ENCODE data around the gene HRG.

The HRG gene

GRCh38 chr3:186644683-186645082 is 21.1 kb upstream of the HRG start:
- Histone ChIP-seq H3K36me3 (ENCODE audit: control insufficient read depth, low read length) (no peaks in the 10 kb centered on the region), H3K27me3 (ENCODE audit: control insufficient read depth, low read length) (no peaks in the 10 kb centered on the region), H3K4me1 (ENCODE audit: control insufficient read depth, low read length) (peaks cover 25% of the 10 kb centered on the region), H3F3A (ENCODE audit: control insufficient read depth, insufficient read depth) (no peaks in the 10 kb centered on the region), H3K79me2 (ENCODE audit: control insufficient read depth, low read length) (no peaks in the 10 kb centered on the region), H4K20me1 (ENCODE audit: control insufficient read depth, insufficient read depth, low read depth, low read length) (no peaks in the 10 kb centered on the region), H3K4me2 (ENCODE audit: low read length) (no peak overlapping the region), H3K4me3 (ENCODE audit: low read length) (no peak overlapping the region), H3K9me2 (replicated peaks; ENCODE audit: control insufficient read depth, low read length) (no peaks in the 10 kb centered on the region), H3K27ac (ENCODE audit: low read depth, low read length) (no peak overlapping the region), H3K9me3 (ENCODE audit: control insufficient read depth, insufficient read depth, low read length) (no peaks in the 10 kb centered on the region)
- TF ChIP-seq CTCF (IDR thresholded peaks at IDR 0.05; ENCODE audit: low read depth, low read length, poor library complexity, severe bottlenecking) (no peak), EZH2phosphoT487 (IDR thresholded peaks at IDR 0.05; ENCODE audit: borderline replicate concordance, low read length) (no peak)

- H3K9me3 ChIP-seq (ENCODE audit: control insufficient read depth, insufficient read depth, low read length): no peaks in the 10 kb centered on the region
- H3K4me1 ChIP-seq (ENCODE audit: control insufficient read depth, low read length): peaks cover 25% of the 10 kb centered on the region
- no peaks in the 10 kb centered on the region for H3K79me2 ChIP-seq (ENCODE audit: control insufficient read depth, low read length)
- no peak overlapping the region for H3K27ac ChIP-seq (ENCODE audit: low read depth, low read length)
- no peak for TF ChIP-seq CTCF (IDR thresholded peaks at IDR 0.05; ENCODE audit: low read depth, low read length, poor library complexity, severe bottlenecking)
- no peak for TF ChIP-seq EZH2phosphoT487 (IDR thresholded peaks at IDR 0.05; ENCODE audit: borderline replicate concordance, low read length)
- H3K36me3 ChIP-seq (ENCODE audit: control insufficient read depth, low read length): no peaks in the 10 kb centered on the region
- no peaks in the 10 kb centered on the region for H3K27me3 ChIP-seq (ENCODE audit: control insufficient read depth, low read length)
- H3K9me2 ChIP-seq (replicated peaks; ENCODE audit: control insufficient read depth, low read length): no peaks in the 10 kb centered on the region
- no peaks in the 10 kb centered on the region for H3F3A ChIP-seq (ENCODE audit: control insufficient read depth, insufficient read depth)
- no peak overlapping the region for H3K4me3 ChIP-seq (ENCODE audit: low read length)
- H3K4me2 ChIP-seq (ENCODE audit: low read length): no peak overlapping the region
- no peaks in the 10 kb centered on the region for H4K20me1 ChIP-seq (ENCODE audit: control insufficient read depth, insufficient read depth, low read depth, low read length)
These were observed 19.7 kb upstream of the HRG start for GRCh38 chr3:186646106-186646505.

- H3K9me3 ChIP-seq (ENCODE audit: control insufficient read depth, insufficient read depth, low read length): no peaks in the 10 kb centered on the region
- H3K27ac ChIP-seq (ENCODE audit: low read depth, low read length): no peak overlapping the region
- H3K4me1 ChIP-seq (ENCODE audit: control insufficient read depth, low read length): peaks cover 23% of the 10 kb centered on the region
- no peaks in the 10 kb centered on the region for H3K79me2 ChIP-seq (ENCODE audit: control insufficient read depth, low read length)
- TF ChIP-seq EZH2phosphoT487 (IDR thresholded peaks at IDR 0.05; ENCODE audit: borderline replicate concordance, low read length) (no peak), CTCF (IDR thresholded peaks at IDR 0.05; ENCODE audit: low read depth, low read length, poor library complexity, severe bottlenecking) (no peak)
- H3K4me3 ChIP-seq (ENCODE audit: low read length): no peak overlapping the region
- no peaks in the 10 kb centered on the region for H3K9me2 ChIP-seq (replicated peaks; ENCODE audit: control insufficient read depth, low read length)
- no peaks in the 10 kb centered on the region for H3F3A ChIP-seq (ENCODE audit: control insufficient read depth, insufficient read depth)
- no peaks in the 10 kb centered on the region for H3K27me3 ChIP-seq (ENCODE audit: control insufficient read depth, low read length)
- H4K20me1 ChIP-seq (ENCODE audit: control insufficient read depth, insufficient read depth, low read depth, low read length): no peaks in the 10 kb centered on the region
- no peak overlapping the region for H3K4me2 ChIP-seq (ENCODE audit: low read length)
- H3K36me3 ChIP-seq (ENCODE audit: control insufficient read depth, low read length): no peaks in the 10 kb centered on the region
These were observed 19.0 kb upstream of the HRG start for GRCh38 chr3:186646841-186647240.

- TF ChIP-seq EZH2phosphoT487 (IDR thresholded peaks at IDR 0.05; ENCODE audit: borderline replicate concordance, low read length): no peak
- TF ChIP-seq CTCF (IDR thresholded peaks at IDR 0.05; ENCODE audit: low read depth, low read length, poor library complexity, severe bottlenecking): no peak
- H4K20me1 ChIP-seq (ENCODE audit: control insufficient read depth, insufficient read depth, low read depth, low read length): no peaks in the 10 kb centered on the region
- H3K79me2 ChIP-seq (ENCODE audit: control insufficient read depth, low read length): no peaks in the 10 kb centered on the region
- no peaks in the 10 kb centered on the region for H3K9me2 ChIP-seq (replicated peaks; ENCODE audit: control insufficient read depth, low read length)
- no peaks in the 10 kb centered on the region for H3K36me3 ChIP-seq (ENCODE audit: control insufficient read depth, low read length)
- no peak overlapping the region for H3K4me2 ChIP-seq (ENCODE audit: low read length)
- no peak overlapping the region for H3K4me3 ChIP-seq (ENCODE audit: low read length)
- no peaks in the 10 kb centered on the region for H3K9me3 ChIP-seq (ENCODE audit: control insufficient read depth, insufficient read depth, low read length)
- H3F3A ChIP-seq (ENCODE audit: control insufficient read depth, insufficient read depth): peaks cover 10% of the 10 kb centered on the region
- peaks cover 23% of the 10 kb centered on the region for H3K4me1 ChIP-seq (ENCODE audit: control insufficient read depth, low read length)
- H3K27me3 ChIP-seq (ENCODE audit: control insufficient read depth, low read length): no peaks in the 10 kb centered on the region
- H3K27ac ChIP-seq (ENCODE audit: low read depth, low read length): no peak overlapping the region
These were observed 17.0 kb upstream of the HRG start for GRCh38 chr3:186648851-186649250.

Measured in DOHH2 (cell line).